Brain microvascular endothelial cell (primary cell): ENCODE results near the gene SPIRE1.

Source experiments
- DNase-seq: peaks from one replicate; pipeline ENCODE4 v3.0.0-alpha.2; 2020
- H3K27ac ChIP-seq: fragments of 250-450 bp; sonication (Bioruptor Pico); 2 replicates; pipeline ENCODE4 v1.5.1; 2020; ENCODE audit warnings: mild to moderate bottlenecking, moderate library complexity
- H3K27me3 ChIP-seq: fragments of 250-450 bp; sonication (Bioruptor Pico); replicated peaks from 2 replicates; pipeline ENCODE4 v1.5.1; 2020; ENCODE audit warnings: mild to moderate bottlenecking
- H3K36me3 ChIP-seq: fragments of 250-450 bp; sonication (Bioruptor Pico); replicated peaks from 2 replicates; pipeline ENCODE4 v1.5.1; 2020; ENCODE audit warnings: mild to moderate bottlenecking
- H3K4me3 ChIP-seq: 2 replicates; pipeline ENCODE4 v1.5.1; 2011; ENCODE audit warnings: low read depth, mild to moderate bottlenecking, control low read depth, low read length, moderate library complexity
- CTCF ChIP-seq: IDR thresholded peaks from 2 replicates; pipeline ENCODE4 v1.5.1; 2011; ENCODE audit warnings: low read depth, mild to moderate bottlenecking, moderate library complexity, low read length, control low read depth, inconsistent platforms; ENCODE audit errors: missing control alignments
- in situ Hi-C: cut with HindIII; loops from 2 replicates; pipeline ENCODE4 v1.10.0; 2017; ENCODE audit warnings: low sequenced_read_pairs, low pct_ligation_motif_present

Gene SPIRE1

GRCh38 chr18:12397254-12397653 is 260.7 kb downstream of the SPIRE1 start:
- Histone ChIP-seq H3K4me3 (no peak overlapping the region), H3K36me3 (no peaks in the 10 kb centered on the region), H3K27ac (no peak overlapping the region), H3K27me3 (no peaks in the 10 kb centered on the region)
- in situ Hi-C loops, result no loop called here
- TF ChIP-seq CTCF, result no peak
- no peak for DNase-seq
